Smooth muscle cell (in vitro differentiated cells): Measurements from ENCODE around the gene RABGAP1. TPM values are rescaled to one million over a fixed set of nuclear protein-coding genes. Genes with fewer than 3 reads are reported as not detected.

ENCODE experiments used
- DNase-seq: peaks from one replicate; lab custom pipeline; 2025; ENCODE audit not compliant: unreplicated experiment; lab: John Stamatoyannopoulos, UW
- H2AFZ ChIP-seq: fragments of 200-600 bp; sonication (generic); 2 replicates; pipeline ENCODE4 v1.6.0; 2016; ENCODE audit warnings: antibody characterized with exemption, low read depth, mild to moderate bottlenecking
- H3F3A ChIP-seq: fragments of 200-600 bp; sonication (generic); 2 replicates; pipeline ENCODE4 v1.6.0; 2017; ENCODE audit warnings: antibody characterized with exemption, low read depth
- H3K27ac ChIP-seq: fragments of 200-600 bp; sonication (generic); 2 replicates; pipeline ENCODE4 v1.5.1; 2016; ENCODE audit warnings: low read depth, mild to moderate bottlenecking
- H3K27me3 ChIP-seq: fragments of 200-600 bp; sonication (generic); 2 replicates; pipeline ENCODE4 v1.6.1; 2016; ENCODE audit warnings: low read depth, mild to moderate bottlenecking
- H3K36me3 ChIP-seq: fragments of 200-600 bp; sonication (generic); 2 replicates; pipeline ENCODE4 v1.5.1; 2016; ENCODE audit warnings: low read depth
- H3K4me1 ChIP-seq: fragments of 200-600 bp; sonication (generic); 2 replicates; pipeline ENCODE4 v1.5.1; 2016; ENCODE audit warnings: low read depth
- H3K4me2 ChIP-seq: fragments of 200-600 bp; sonication (generic); 2 replicates; pipeline ENCODE4 v1.6.0; 2016; ENCODE audit warnings: mild to moderate bottlenecking
- H3K4me3 ChIP-seq: fragments of 200-600 bp; sonication (generic); 2 replicates; pipeline ENCODE4 v1.5.1; 2016; ENCODE audit warnings: mild to moderate bottlenecking
- H3K79me2 ChIP-seq: fragments of 200-600 bp; sonication (generic); 2 replicates; pipeline ENCODE4 v1.6.0; 2016; ENCODE audit warnings: low read depth, mild to moderate bottlenecking
- H3K9ac ChIP-seq: fragments of 200-600 bp; sonication (generic); 2 replicates; pipeline ENCODE4 v1.6.0; 2016; ENCODE audit warnings: low read depth
- H3K9me3 ChIP-seq: fragments of 200-600 bp; sonication (generic); replicated peaks from 2 replicates; pipeline ENCODE4 v1.5.1; 2016; ENCODE audit warnings: low read depth
- H4K20me1 ChIP-seq: fragments of 200-600 bp; sonication (generic); 2 replicates; pipeline ENCODE4 v1.6.0; 2016; ENCODE audit warnings: low read depth
- WGBS: methylation state at CpG from one replicate; pipeline ENCODE4 v1.1.7; 2016; ENCODE audit warnings: low lambda C conversion rate; 5-methylcytosine and 5-hydroxymethylcytosine counted together
- polyA plus RNA-seq: library from polyadenylated mRNA; unstranded; fragments of >200 nt; fragmentation: Nextera tagmentation; extraction: Ambion mirVana; gene quantifications from 2 replicates; pipeline ENCODE4 v1.2.1, GENCODE V29; 2016
- total RNA-seq: library from RNA; depleted of rRNA; stranded (reverse); fragments of >200 nt; gene quantifications from 2 replicates; pipeline ENCODE4 v1.2.3, GENCODE V29; 2014
- TF ChIP-seq, protein P1 (sequence below): fragments of 200-600 bp; sonication (generic); IDR thresholded peaks from 2 replicates; pipeline ENCODE4 v1.5.1; 2017; ENCODE audit warnings: borderline replicate concordance, mild to moderate bottlenecking, antibody characterized with exemption; ENCODE audit not compliant: insufficient read depth, poor library complexity, severe bottlenecking

RABGAP1 gene
- total and polyA plus RNA-seq, 2 experiments from 2014 or later, result 13.5 to 31.8 TPM

DNA sequence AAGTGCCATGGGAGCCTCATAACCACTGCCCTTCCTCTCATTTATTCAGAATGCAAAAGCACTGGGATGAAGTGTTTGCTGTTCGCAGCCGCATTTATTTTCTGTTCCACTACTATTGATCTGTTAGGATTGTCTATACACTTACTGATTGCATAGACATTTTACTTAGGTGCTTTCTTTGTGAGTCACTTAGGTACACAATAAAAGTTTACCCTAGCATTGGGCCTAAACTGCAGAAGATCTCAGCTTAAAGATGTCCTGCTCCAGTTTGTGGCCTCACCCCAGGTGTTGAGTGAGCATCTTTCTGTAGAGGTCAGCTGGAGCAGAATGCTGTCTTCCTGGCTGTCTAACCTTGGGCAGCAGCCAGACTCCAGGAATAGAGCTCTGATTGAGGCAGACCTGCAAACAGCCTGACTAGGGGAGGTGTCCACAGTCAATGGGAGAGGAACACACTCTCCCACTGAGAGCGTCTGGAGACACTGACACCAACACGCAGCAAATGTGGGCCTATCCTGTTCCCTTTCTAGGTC lies 146.6 kb downstream of the RABGAP1 start:
- WGBS, result 97% methylated on average over 4 of the region's 4 CpGs
- no peaks in the 10 kb centered on the region for H3K36me3 ChIP-seq
- TF ChIP-seq, protein P1, sequence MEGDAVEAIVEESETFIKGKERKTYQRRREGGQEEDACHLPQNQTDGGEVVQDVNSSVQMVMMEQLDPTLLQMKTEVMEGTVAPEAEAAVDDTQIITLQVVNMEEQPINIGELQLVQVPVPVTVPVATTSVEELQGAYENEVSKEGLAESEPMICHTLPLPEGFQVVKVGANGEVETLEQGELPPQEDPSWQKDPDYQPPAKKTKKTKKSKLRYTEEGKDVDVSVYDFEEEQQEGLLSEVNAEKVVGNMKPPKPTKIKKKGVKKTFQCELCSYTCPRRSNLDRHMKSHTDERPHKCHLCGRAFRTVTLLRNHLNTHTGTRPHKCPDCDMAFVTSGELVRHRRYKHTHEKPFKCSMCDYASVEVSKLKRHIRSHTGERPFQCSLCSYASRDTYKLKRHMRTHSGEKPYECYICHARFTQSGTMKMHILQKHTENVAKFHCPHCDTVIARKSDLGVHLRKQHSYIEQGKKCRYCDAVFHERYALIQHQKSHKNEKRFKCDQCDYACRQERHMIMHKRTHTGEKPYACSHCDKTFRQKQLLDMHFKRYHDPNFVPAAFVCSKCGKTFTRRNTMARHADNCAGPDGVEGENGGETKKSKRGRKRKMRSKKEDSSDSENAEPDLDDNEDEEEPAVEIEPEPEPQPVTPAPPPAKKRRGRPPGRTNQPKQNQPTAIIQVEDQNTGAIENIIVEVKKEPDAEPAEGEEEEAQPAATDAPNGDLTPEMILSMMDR, result no peak

DNA sequence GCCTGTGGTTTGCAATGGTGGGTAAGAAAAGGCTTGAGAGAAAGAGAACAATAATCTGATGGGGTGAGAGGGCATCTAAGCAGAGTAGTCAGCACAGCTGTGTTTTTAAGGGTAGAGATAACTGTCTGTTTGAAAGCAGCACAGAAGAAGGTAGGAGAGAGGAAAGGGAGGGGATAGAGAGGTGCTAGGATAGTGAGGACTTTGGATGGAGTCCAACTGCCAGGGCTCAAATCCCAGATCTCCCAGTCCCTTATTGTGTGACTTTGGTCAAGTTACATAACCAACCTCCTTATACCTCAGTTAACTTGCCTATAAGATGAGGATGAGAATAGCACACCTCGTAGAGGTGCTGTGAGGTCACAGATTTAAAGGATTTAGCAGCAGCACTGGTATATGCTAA lies 148.2 kb downstream of the RABGAP1 start:
- Histone ChIP-seq H2AFZ (no peak overlapping the region), H3K36me3 (peaks cover 5% of the 10 kb centered on the region), H3K4me1 (no peaks in the 10 kb centered on the region), H3K27ac (no peak overlapping the region), H4K20me1 (no peaks in the 10 kb centered on the region), H3F3A (no peaks in the 10 kb centered on the region), H3K9ac (no peak overlapping the region), H3K4me2 (no peak overlapping the region), H3K27me3 (no peaks in the 10 kb centered on the region), H3K9me3 (no peaks in the 10 kb centered on the region), H3K4me3 (no peak overlapping the region), H3K79me2 (no peaks in the 10 kb centered on the region)
- TF ChIP-seq, protein P1, result no peak
- no peak for DNase-seq
- 95% methylated on average over 1 of the region's 1 CpG for WGBS

More for the DNA sequence above, 146.6 kb downstream of the RABGAP1 start:
- Histone ChIP-seq H3K9me3 (no peaks in the 10 kb centered on the region), H3K4me1 (no peaks in the 10 kb centered on the region), H2AFZ (no peak overlapping the region), H3K27me3 (no peaks in the 10 kb centered on the region), H3K4me2 (no peak overlapping the region), H4K20me1 (no peaks in the 10 kb centered on the region), H3K9ac (no peak overlapping the region), H3F3A (no peaks in the 10 kb centered on the region), H3K79me2 (no peaks in the 10 kb centered on the region), H3K4me3 (no peak overlapping the region), H3K27ac (no peak overlapping the region)
- DNase-seq, result no peak

DNA sequence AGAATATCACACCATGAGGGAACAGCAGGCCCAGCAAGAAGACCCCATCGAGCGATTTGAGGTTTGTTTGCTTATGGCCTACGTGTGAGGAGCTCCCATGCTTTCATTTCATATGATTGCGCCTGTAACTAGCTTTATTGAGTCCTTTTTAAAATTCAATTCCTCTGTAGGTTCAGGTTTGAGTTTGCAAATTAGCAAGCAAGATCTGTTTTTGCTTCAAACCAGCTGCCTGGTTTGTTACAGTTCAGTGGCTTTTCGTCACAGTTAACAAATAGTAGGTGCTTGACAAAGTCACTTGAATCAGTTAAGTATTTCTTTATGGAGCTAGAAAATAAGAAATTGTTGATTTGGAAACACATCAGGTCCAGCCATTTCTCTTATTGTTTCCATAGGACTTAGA lies 149.0 kb downstream of the RABGAP1 start:
- DNase-seq, result no peak
- no peak overlapping the region for H2AFZ ChIP-seq

More for the DNA sequence above, 149.0 kb downstream of the RABGAP1 start:
- Histone ChIP-seq H3K27ac (no peak overlapping the region), H3K36me3 (peaks cover 5% of the 10 kb centered on the region), H3K27me3 (no peaks in the 10 kb centered on the region), H3K79me2 (no peaks in the 10 kb centered on the region), H3K4me1 (no peaks in the 10 kb centered on the region), H3F3A (no peaks in the 10 kb centered on the region), H3K9ac (no peak overlapping the region), H4K20me1 (no peaks in the 10 kb centered on the region), H3K4me2 (no peak overlapping the region), H3K9me3 (no peaks in the 10 kb centered on the region), H3K4me3 (no peak overlapping the region)
- WGBS, result 96% methylated on average over 5 of the region's 5 CpGs
- TF ChIP-seq, protein P1, result no peak
